GM12891 (cell line): ENCODE measurements around the gene USP10.

ENCODE experiments used
- POLR2A ChIP-seq: IDR thresholded peaks from 2 replicates; pipeline ENCODE4 v1.6.1; 2011; ENCODE audit warnings: low read depth, low read length, control low read depth
- POLR2AphosphoS5 ChIP-seq: IDR thresholded peaks from 2 replicates; pipeline ENCODE4 v1.6.1; 2011; ENCODE audit warnings: low read depth, low read length, control low read depth
- TAF1 ChIP-seq: IDR thresholded peaks from 2 replicates; pipeline ENCODE4 v1.6.1; 2011; ENCODE audit warnings: low read depth, low read length, control low read depth

- TF ChIP-seq TAF1 = no peak
- TF ChIP-seq POLR2A = no peak
- TF ChIP-seq POLR2AphosphoS5 = no peak
These were observed 128.5 kb downstream of the USP10 start for GRCh38 chr16:84828322-84828721.
